Measurements from ENCODE around the gene CFAP74.

Gene CFAP74

GRCh38 chr1:1900883-1901640 is 102.5 kb downstream of the CFAP74 start (continued):
- TF ChIP-seq ZNF837 (tag by site-specific recombination; IDR thresholded peaks at IDR 0.05): no peak
- TF ChIP-seq SCRT2 (tag by site-specific recombination; IDR thresholded peaks at IDR 0.05): peak; percentile 64
- no peak for TF ChIP-seq YY1 (tag by site-specific recombination; IDR thresholded peaks at IDR 0.05)
- TF ChIP-seq ZBTB7A (tag by site-specific recombination; IDR thresholded peaks at IDR 0.05; ENCODE audit: low read depth): no peak
- no peak for TF ChIP-seq ZNF677 (tag by site-specific recombination; IDR thresholded peaks at IDR 0.05)
- TF ChIP-seq, protein P1, sequence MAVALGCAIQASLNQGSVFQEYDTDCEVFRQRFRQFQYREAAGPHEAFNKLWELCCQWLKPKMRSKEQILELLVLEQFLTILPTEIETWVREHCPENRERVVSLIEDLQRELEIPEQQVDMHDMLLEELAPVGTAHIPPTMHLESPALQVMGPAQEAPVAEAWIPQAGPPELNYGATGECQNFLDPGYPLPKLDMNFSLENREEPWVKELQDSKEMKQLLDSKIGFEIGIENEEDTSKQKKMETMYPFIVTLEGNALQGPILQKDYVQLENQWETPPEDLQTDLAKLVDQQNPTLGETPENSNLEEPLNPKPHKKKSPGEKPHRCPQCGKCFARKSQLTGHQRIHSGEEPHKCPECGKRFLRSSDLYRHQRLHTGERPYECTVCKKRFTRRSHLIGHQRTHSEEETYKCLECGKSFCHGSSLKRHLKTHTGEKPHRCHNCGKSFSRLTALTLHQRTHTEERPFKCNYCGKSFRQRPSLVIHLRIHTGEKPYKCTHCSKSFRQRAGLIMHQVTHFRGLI (tag by site-specific recombination; IDR thresholded peaks at IDR 0.05): no peak
- no peak for TF ChIP-seq ZNF624 (tag by site-specific recombination; IDR thresholded peaks at IDR 0.05)
- TF ChIP-seq ZNF548 (tag by site-specific recombination; IDR thresholded peaks at IDR 0.05): no peak
- TF ChIP-seq ZNF791 (tag by site-specific recombination; IDR thresholded peaks at IDR 0.05): no peak
- TF ChIP-seq ZNF10 (tag by site-specific recombination; IDR thresholded peaks at IDR 0.05): no peak
- TF ChIP-seq ZNF654 (tag by site-specific recombination; IDR thresholded peaks at IDR 0.05; ENCODE audit: low read depth): no peak
- TF ChIP-seq ZNF747 (tag by site-specific recombination; IDR thresholded peaks at IDR 0.05): no peak
- TF ChIP-seq ZNF626 (tag by site-specific recombination; IDR thresholded peaks at IDR 0.05): no peak
- TF ChIP-seq ZSCAN4 (tag by site-specific recombination; IDR thresholded peaks at IDR 0.05): no peak
- TF ChIP-seq, protein P2, sequence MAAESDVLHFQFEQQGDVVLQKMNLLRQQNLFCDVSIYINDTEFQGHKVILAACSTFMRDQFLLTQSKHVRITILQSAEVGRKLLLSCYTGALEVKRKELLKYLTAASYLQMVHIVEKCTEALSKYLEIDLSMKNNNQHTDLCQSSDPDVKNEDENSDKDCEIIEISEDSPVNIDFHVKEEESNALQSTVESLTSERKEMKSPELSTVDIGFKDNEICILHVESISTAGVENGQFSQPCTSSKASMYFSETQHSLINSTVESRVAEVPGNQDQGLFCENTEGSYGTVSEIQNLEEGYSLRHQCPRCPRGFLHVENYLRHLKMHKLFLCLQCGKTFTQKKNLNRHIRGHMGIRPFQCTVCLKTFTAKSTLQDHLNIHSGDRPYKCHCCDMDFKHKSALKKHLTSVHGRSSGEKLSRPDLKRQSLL (tag by site-specific recombination; IDR thresholded peaks at IDR 0.05): peak; percentile 87; the same call in 1 of the 2 replicates
- TF ChIP-seq ZNF785 (tag by site-specific recombination; IDR thresholded peaks at IDR 0.05): no peak

GRCh38 chr1:1899967-1900327 is 103.6 kb downstream of the CFAP74 start:
- Histone ChIP-seq H3K4me1 (ENCODE audit: control insufficient read depth, insufficient read depth, low read length) (no peaks in the 10 kb centered on the region), H3K4me3 (ENCODE audit: low read depth, low read length) (no peak overlapping the region), H3K36me3 (ENCODE audit: control insufficient read depth in 2 of 2, insufficient read depth in 1 of 2, low read length in 2 of 2) (no peaks in the 10 kb centered on the region), H3K9me3 (ENCODE audit: control insufficient read depth, insufficient read depth, low read depth, low read length) (no peaks in the 10 kb centered on the region), H3K27ac (ENCODE audit: extremely low read depth, low read depth, low read length) (no peak overlapping the region)
- POLR2A ChIA-PET: interaction anchor here (1.1 kb wide), 1 partner anchor 8 kb away, joined by 3 read pairs; no protein-coding TSS in a partner anchor
- CTCF ChIA-PET: interaction anchor here (0.6 to 2.2 kb wide), 3 partner anchors 9 to 395 kb away, joined by 3 to 7 read pairs (median 5); no protein-coding TSS in a partner anchor
- TF ChIP-seq ZNF510 (tag by site-specific recombination; IDR thresholded peaks at IDR 0.05; ENCODE audit: insufficient replicate concordance): no peak
- TF ChIP-seq ZNF140 (tag by site-specific recombination; IDR thresholded peaks at IDR 0.05): no peak
- no peak for TF ChIP-seq TCF7L2 (IDR thresholded peaks at IDR 0.05; ENCODE audit: borderline replicate concordance, low read depth, low read length)
- no peak for TF ChIP-seq INSM2 (tag by site-specific recombination; IDR thresholded peaks at IDR 0.05)
- no peak for TF ChIP-seq AEBP2 (tag by site-specific recombination; IDR thresholded peaks at IDR 0.05; ENCODE audit: borderline replicate concordance)
- TF ChIP-seq ZNF112 (tag by site-specific recombination; IDR thresholded peaks at IDR 0.05): no peak
- no peak for TF ChIP-seq PRDM10 (tag by site-specific recombination; IDR thresholded peaks at IDR 0.05)
- TF ChIP-seq ZNF639 (tag by site-specific recombination; IDR thresholded peaks at IDR 0.05): no peak
